Endothelial cell of umbilical vein (primary cell): Measurements from ENCODE around the gene SNAP23. TPM values are rescaled to one million over a fixed set of nuclear protein-coding genes. Genes with fewer than 3 reads are reported as not detected.

ENCODE experiments used
- BruUV-seq: library from RNA; stranded (reverse); fragments of 400-500 nt; replicated peaks from 2 replicates; lab custom pipeline; 2021; lab: Mats Ljungman, UMichigan
- CTCF ChIA-PET: fragments of 300-600, 350-600 bp; sonication (Branson Sonifier 250); formaldehyde crosslinking; loops from one replicate; lab custom pipeline; 2021; ENCODE audit warnings: antibody characterized with exemption, inconsistent platforms; lab: Charles Lee
- POLR2A ChIA-PET: fragments of 300-600, 350-600 bp; sonication (Branson Sonifier 250); formaldehyde crosslinking; loops from one replicate; lab custom pipeline; 2021; ENCODE audit warnings: antibody characterized with exemption, inconsistent platforms; lab: Charles Lee
- DNase-seq: peaks from one replicate; pipeline ENCODE4 v3.0.0-alpha.2; 2011; ENCODE audit warnings: low read depth, low spot score
- FAIRE-seq: peaks from 2 replicates; lab custom pipeline; 2011; peaks lifted over from hg19 to GRCh38; lab: Jason Lieb, UNC
- H2AFZ ChIP-seq: 2 replicates; pipeline ENCODE4 v1.6.0; 2012; ENCODE audit warnings: low read depth, low read length, control low read depth, inconsistent platforms
- H3K27ac ChIP-seq: 2 replicates; pipeline ENCODE4 v1.5.1; 2011; ENCODE audit warnings: low read depth, mild to moderate bottlenecking, control low read depth, low read length, moderate library complexity; ENCODE audit not compliant: insufficient read depth
- H3K27me3 ChIP-seq, 2 experiments: 2 replicates each; pipeline versions ENCODE4 v1.6.0 to v1.6.1; 2011; ENCODE audit warnings: low read length in 2 of 2, mixed read lengths in 1 of 2; ENCODE audit not compliant: control insufficient read depth in 2 of 2, insufficient read depth in 2 of 2
- H3K36me3 ChIP-seq, 2 experiments: 2 replicates in 1 of 2; 3 replicates in 1 of 2; pipeline ENCODE4 v1.5.1; 2011; ENCODE audit warnings: low read length in 2 of 2, mild to moderate bottlenecking in 1 of 2, moderate library complexity in 1 of 2; ENCODE audit not compliant: control insufficient read depth in 2 of 2, insufficient read depth in 2 of 2; ENCODE audit errors: extremely low read depth in 1 of 2
- H3K4me1 ChIP-seq: 3 replicates; pipeline ENCODE4 v1.5.1; 2011; ENCODE audit warnings: mild to moderate bottlenecking, low read length; ENCODE audit not compliant: control insufficient read depth, insufficient read depth; ENCODE audit errors: extremely low read depth
- H3K4me2 ChIP-seq: 2 replicates; pipeline ENCODE4 v1.6.1; 2011; ENCODE audit warnings: low read length, control low read depth, mixed read lengths; ENCODE audit not compliant: insufficient read depth
- H3K4me3 ChIP-seq, 3 experiments: fragments of 200-600 bp in 1 of 3; sonication (generic), shearing (Covaris generic) in 1 of 3; replicated peaks in 1 of 3; 2 replicates each; pipeline ENCODE4 v1.5.1; 2011 to 2016; ENCODE audit warnings: control low read depth in 3 of 3, low read length in 3 of 3, mild to moderate bottlenecking in 2 of 3, inconsistent platforms in 1 of 3, low read depth in 1 of 3, moderate library complexity in 1 of 3; ENCODE audit not compliant: insufficient read depth in 1 of 3
- H3K79me2 ChIP-seq: 2 replicates; pipeline ENCODE4 v1.6.0; 2012; ENCODE audit warnings: low read length, inconsistent platforms; ENCODE audit not compliant: control insufficient read depth, insufficient read depth
- H3K9ac ChIP-seq: replicated peaks from 2 replicates; pipeline ENCODE3; 2011; ENCODE audit warnings: low read length, control low read depth; ENCODE audit not compliant: insufficient read depth; ENCODE audit errors: extremely low read depth
- H3K9me1 ChIP-seq: replicated peaks from 3 replicates; pipeline ENCODE4 v1.6.0; 2011; ENCODE audit warnings: mild to moderate bottlenecking, low read length; ENCODE audit not compliant: control insufficient read depth, insufficient read depth; ENCODE audit errors: extremely low read depth
- H3K9me3 ChIP-seq: replicated peaks from 2 replicates; pipeline ENCODE4 v1.5.1; 2012; ENCODE audit warnings: low read length, inconsistent platforms; ENCODE audit not compliant: control insufficient read depth, insufficient read depth
- H4K20me1 ChIP-seq: replicated peaks from 2 replicates; pipeline ENCODE3; 2011; ENCODE audit warnings: mild to moderate bottlenecking, low read length; ENCODE audit not compliant: control insufficient read depth, insufficient read depth; ENCODE audit errors: extremely low read depth
- EZH2 ChIP-seq: IDR thresholded peaks from 2 replicates; pipeline ENCODE4 v1.6.1; 2012; ENCODE audit warnings: borderline replicate concordance, low read depth, mild to moderate bottlenecking, moderate library complexity, low read length, inconsistent platforms; ENCODE audit not compliant: severe bottlenecking
- FOS ChIP-seq: IDR thresholded peaks from 2 replicates; pipeline ENCODE4 v1.6.1; 2011; ENCODE audit warnings: mild to moderate bottlenecking, low read length, moderate library complexity, borderline replicate concordance; ENCODE audit not compliant: insufficient read depth
- GATA2 ChIP-seq: IDR thresholded peaks from 2 replicates; pipeline ENCODE4 v1.7.0; 2011; ENCODE audit warnings: low read depth, mild to moderate bottlenecking, moderate library complexity, mixed read lengths, low read length; ENCODE audit not compliant: insufficient read length, insufficient read depth
- JUN ChIP-seq: IDR thresholded peaks from 2 replicates; pipeline ENCODE4 v1.6.1; 2011; ENCODE audit warnings: borderline replicate concordance, low read depth; ENCODE audit not compliant: insufficient read length, insufficient read depth
- MYC ChIP-seq: IDR thresholded peaks from one replicate; pipeline ENCODE4 v1.6.1; 2011; ENCODE audit warnings: mild to moderate bottlenecking, low read depth, low read length
- POLR2A ChIP-seq: IDR thresholded peaks from 2 replicates; pipeline ENCODE4 v1.6.1; 2012; ENCODE audit warnings: low read depth, mild to moderate bottlenecking, control low read depth, low read length
- POLR2AphosphoS5 ChIP-seq: IDR thresholded peaks from 2 replicates; pipeline ENCODE4 v1.6.1; 2012; ENCODE audit warnings: low read depth, mild to moderate bottlenecking, control low read depth, low read length, moderate library complexity; ENCODE audit not compliant: insufficient read depth
- dilution Hi-C: fragments of 300-500 bp; cut with MboI; formaldehyde crosslinking; loops from one replicate; pipeline ENCODE4 v1.15.0; 2019; ENCODE audit warnings: low sequenced_read_pairs; ENCODE audit not compliant: extremely low pct_ligation_motif_present
- intact Hi-C: fragments of 100-400 bp; cut with micrococcal nuclease; formaldehyde crosslinking; loops from one replicate; pipeline ENCODE4 v1.10.0; 2022
- polyA plus RNA-seq, 4 experiments: library from polyadenylated mRNA; depleted of rRNA in 3 of 4; stranded (reverse) in 3 of 4; unstranded in 1 of 4; fragments of >200 nt; gene quantifications; 2 replicates each; pipeline versions ENCODE4 v1.2.1 to v1.2.3, GENCODE V29; 2011 to 2012; ENCODE audit warnings: missing spikeins in 1 of 4
- total RNA-seq: library from RNA; stranded (reverse); gene quantifications from 2 replicates; pipeline ENCODE4 v1.2.3, GENCODE V29; 2021
- TF ChIP-seq, protein P1 (sequence below), 2 donors: IDR thresholded peaks; 1 replicate in 1 of 2; 2 replicates in 1 of 2; pipeline ENCODE4 v1.5.1; 2011; ENCODE audit warnings: low read length in 2 of 2, mild to moderate bottlenecking in 2 of 2, moderate library complexity in 2 of 2, control low read depth in 1 of 2, inconsistent platforms in 1 of 2, low read depth in 1 of 2; ENCODE audit not compliant: insufficient read depth in 1 of 2; ENCODE audit errors: extremely low read depth in 1 of 2

The SNAP23 gene
- total and polyA plus RNA-seq, 2 donors (not counting 3 experiments of a cell fraction or from before 2014, with no cell fraction given) = 141 to 152 TPM

DNA sequence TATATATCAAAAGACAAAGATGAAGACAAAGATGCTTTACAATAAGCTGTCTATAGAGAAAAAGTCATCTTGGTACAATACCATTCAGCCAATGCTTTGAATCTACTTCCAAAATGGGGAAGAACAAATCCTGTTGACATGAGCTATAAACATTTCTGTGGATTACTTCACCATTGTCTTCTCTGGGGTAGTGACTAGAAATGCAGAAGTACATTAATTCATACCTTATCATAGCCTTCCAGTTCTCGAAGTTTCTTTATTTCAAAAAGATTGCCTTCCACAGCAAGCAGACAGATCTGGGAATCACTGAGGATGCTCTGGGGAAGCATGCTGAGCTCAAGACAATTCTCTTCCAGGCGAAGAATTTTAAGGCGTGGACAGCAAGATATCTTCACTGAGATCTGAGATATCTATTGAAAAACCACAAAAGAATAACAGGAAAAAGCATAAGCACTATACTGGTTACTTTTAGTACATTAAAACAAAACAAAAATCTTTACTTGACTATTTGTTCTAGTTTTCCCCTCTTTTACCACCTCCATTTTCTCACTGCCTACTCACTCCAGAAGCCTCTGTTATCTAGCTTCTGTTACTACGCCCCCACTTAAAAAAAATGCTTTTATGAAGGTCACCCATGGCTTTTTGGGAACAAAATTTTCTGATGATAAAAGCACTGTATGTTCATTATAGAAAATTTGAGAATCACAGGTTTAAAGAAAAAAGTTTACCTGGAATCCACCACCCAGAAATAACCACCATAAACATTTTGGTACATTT is 49.6 kb downstream of the SNAP23 start:
- H3K79me2 ChIP-seq = peaks cover 42% of the 10 kb centered on the region
- DNase-seq (no peak), FAIRE-seq (peak; percentile 55)
- BruUV-seq = no TSS peak
- CTCF ChIA-PET = interaction anchor here (1.0 to 1.6 kb wide), 3 partner anchors 15 to 105 kb away, joined by 3 to 4 read pairs (median 3); no protein-coding TSS in a partner anchor
- H3K4me3 ChIP-seq = no peak overlapping the region
- intact Hi-C loops = no loop called here
- H3K27me3 ChIP-seq = no peaks in the 10 kb centered on the region
- TF ChIP-seq EZH2 (no peak), FOS (no peak), GATA2 (no peak), POLR2A (no peak), JUN (no peak), POLR2AphosphoS5 (no peak), MYC (no peak)
- TF ChIP-seq, protein P1, sequence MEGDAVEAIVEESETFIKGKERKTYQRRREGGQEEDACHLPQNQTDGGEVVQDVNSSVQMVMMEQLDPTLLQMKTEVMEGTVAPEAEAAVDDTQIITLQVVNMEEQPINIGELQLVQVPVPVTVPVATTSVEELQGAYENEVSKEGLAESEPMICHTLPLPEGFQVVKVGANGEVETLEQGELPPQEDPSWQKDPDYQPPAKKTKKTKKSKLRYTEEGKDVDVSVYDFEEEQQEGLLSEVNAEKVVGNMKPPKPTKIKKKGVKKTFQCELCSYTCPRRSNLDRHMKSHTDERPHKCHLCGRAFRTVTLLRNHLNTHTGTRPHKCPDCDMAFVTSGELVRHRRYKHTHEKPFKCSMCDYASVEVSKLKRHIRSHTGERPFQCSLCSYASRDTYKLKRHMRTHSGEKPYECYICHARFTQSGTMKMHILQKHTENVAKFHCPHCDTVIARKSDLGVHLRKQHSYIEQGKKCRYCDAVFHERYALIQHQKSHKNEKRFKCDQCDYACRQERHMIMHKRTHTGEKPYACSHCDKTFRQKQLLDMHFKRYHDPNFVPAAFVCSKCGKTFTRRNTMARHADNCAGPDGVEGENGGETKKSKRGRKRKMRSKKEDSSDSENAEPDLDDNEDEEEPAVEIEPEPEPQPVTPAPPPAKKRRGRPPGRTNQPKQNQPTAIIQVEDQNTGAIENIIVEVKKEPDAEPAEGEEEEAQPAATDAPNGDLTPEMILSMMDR (IDR thresholded peaks at IDR 0.05; ENCODE audit: extremely low read depth in 1 of 2, insufficient read depth in 1 of 2, low read depth in 1 of 2, low read length in 2 of 2) = no peak
- no peak overlapping the region for H3K27ac ChIP-seq
- POLR2A ChIA-PET = no interaction called here
- H3K4me2 ChIP-seq = no peak overlapping the region
- peaks cover 26% of the 10 kb centered on the region for H3K4me1 ChIP-seq
- no peaks in the 10 kb centered on the region for H3K9me1 ChIP-seq
- dilution Hi-C loops = no loop called here
- H3K9ac ChIP-seq = no peak overlapping the region
- H3K36me3 ChIP-seq = peaks cover 6 to 18% of the 10 kb centered on the region in 2 experiments
- no peaks in the 10 kb centered on the region for H3K9me3 ChIP-seq
- H4K20me1 ChIP-seq = peaks cover 2% of the 10 kb centered on the region
- H2AFZ ChIP-seq = no peak overlapping the region
